Left ventricle myocardium inferior (tissue), 1 donor: ENCODE results near the gene PEX14. TPM values are rescaled to one million over a fixed set of nuclear protein-coding genes. Genes with fewer than 3 reads are reported as not detected.

Experiments used
- DNase-seq: peaks from one replicate; pipeline ENCODE4 v3.0.0-alpha.2; 2020
- H3K27ac ChIP-seq: fragments of 200-600 bp; replicated peaks from 2 replicates; pipeline ENCODE4 v1.8.0; 2021
- H3K27me3 ChIP-seq: fragments of 200-600 bp; 2 replicates; pipeline ENCODE4 v1.8.0; 2021; ENCODE audit warnings: low read depth
- H3K36me3 ChIP-seq: fragments of 200-600 bp; 2 replicates; pipeline ENCODE4 v1.8.0; 2021
- H3K4me1 ChIP-seq: fragments of 200-600 bp; 2 replicates; pipeline ENCODE4 v1.8.0; 2021
- H3K4me3 ChIP-seq: fragments of 200-600 bp; 2 replicates; pipeline ENCODE4 v1.8.0; 2021; ENCODE audit warnings: mild to moderate bottlenecking, moderate library complexity
- H3K9me3 ChIP-seq: fragments of 200-600 bp; replicated peaks from 2 replicates; pipeline ENCODE4 v1.8.0; 2021
- CTCF ChIP-seq: fragments of 200-600 bp; IDR thresholded peaks from 2 replicates; pipeline ENCODE4 v1.8.0; 2021; ENCODE audit warnings: antibody characterized with exemption, mild to moderate bottlenecking, borderline replicate concordance
- intact Hi-C: fragments of 100-400 bp; cut with micrococcal nuclease; formaldehyde crosslinking; loops from one replicate; pipeline ENCODE4 v1.11.0; 2022
- total RNA-seq: library from RNA; stranded (reverse); fragmentation: NEBNext Ultra II Directional; extraction: Animal tissue kit (Norgen Biotek cat#: 25700); gene quantifications from one replicate; pipeline ENCODE4 v1.2.1, GENCODE V29; 2021
- donor health status: DM: no; HTN: yes; CAD: no; lungs with severe emphysema.

The PEX14 gene
- total RNA-seq, 1 donor from 2014 or later = 20.8 TPM

- H3K4me1 ChIP-seq = peaks cover 20% of the 10 kb centered on the region
- intact Hi-C loops = no loop called here
- peak overlapping the region; percentile 95 for H3K4me3 ChIP-seq
- DNase-seq = no peak
- no peak for TF ChIP-seq CTCF
- no peaks in the 10 kb centered on the region for H3K27me3 ChIP-seq
- peak overlapping the region; percentile 82 for H3K27ac ChIP-seq
- H3K9me3 ChIP-seq = no peaks in the 10 kb centered on the region
- peaks cover 3% of the 10 kb centered on the region for H3K36me3 ChIP-seq
Observed at GRCh38 chr1:10431070-10431730, 43.5 kb upstream of the PEX14 start.

GRCh38 chr1:10432910-10433700 is 41.6 kb upstream of the PEX14 start:
- no peak for DNase-seq
- H3K27ac ChIP-seq = no peak overlapping the region
- H3K27me3 ChIP-seq = no peaks in the 10 kb centered on the region
- H3K4me3 ChIP-seq = no peak overlapping the region
- intact Hi-C loops = no loop called here
- H3K4me1 ChIP-seq = peaks cover 20% of the 10 kb centered on the region
- peaks cover 3% of the 10 kb centered on the region for H3K36me3 ChIP-seq
- TF ChIP-seq CTCF = no peak
- H3K9me3 ChIP-seq = no peaks in the 10 kb centered on the region

GRCh38 chr1:10433790-10434189 is 41.0 kb upstream of the PEX14 start:
- Histone ChIP-seq H3K27me3 (no peaks in the 10 kb centered on the region), H3K9me3 (no peaks in the 10 kb centered on the region), H3K4me3 (no peak overlapping the region), H3K27ac (no peak overlapping the region), H3K36me3 (peaks cover 3% of the 10 kb centered on the region), H3K4me1 (peaks cover 21% of the 10 kb centered on the region)
- DNase-seq = no peak
- TF ChIP-seq CTCF = no peak
- intact Hi-C loops = no loop called here

- Histone ChIP-seq H3K27ac (no peak overlapping the region), H3K27me3 (no peaks in the 10 kb centered on the region), H3K4me1 (peaks cover 23% of the 10 kb centered on the region), H3K9me3 (no peaks in the 10 kb centered on the region), H3K4me3 (no peak overlapping the region), H3K36me3 (peaks cover 3% of the 10 kb centered on the region)
- no peak for DNase-seq
- intact Hi-C loops = no loop called here
- TF ChIP-seq CTCF = no peak
Observed at GRCh38 chr1:10434590-10434989, 40.2 kb upstream of the PEX14 start.

- intact Hi-C loops = no loop called here
- Histone ChIP-seq H3K9me3 (no peaks in the 10 kb centered on the region), H3K36me3 (peaks cover 3% of the 10 kb centered on the region), H3K4me3 (no peak overlapping the region), H3K27me3 (no peaks in the 10 kb centered on the region), H3K27ac (no peak overlapping the region), H3K4me1 (peaks cover 4% of the 10 kb centered on the region)
- DNase-seq = no peak
- TF ChIP-seq CTCF = no peak
Observed at GRCh38 chr1:10437052-10437451, 37.7 kb upstream of the PEX14 start.
